Measurements from ENCODE around the gene BEND7.
"Not testable (repeated sequence)": the region's sequence is repeated elsewhere in the genome, so short reads cannot be mapped to it uniquely, and the experiment has no call there.

Gene BEND7, protein sequence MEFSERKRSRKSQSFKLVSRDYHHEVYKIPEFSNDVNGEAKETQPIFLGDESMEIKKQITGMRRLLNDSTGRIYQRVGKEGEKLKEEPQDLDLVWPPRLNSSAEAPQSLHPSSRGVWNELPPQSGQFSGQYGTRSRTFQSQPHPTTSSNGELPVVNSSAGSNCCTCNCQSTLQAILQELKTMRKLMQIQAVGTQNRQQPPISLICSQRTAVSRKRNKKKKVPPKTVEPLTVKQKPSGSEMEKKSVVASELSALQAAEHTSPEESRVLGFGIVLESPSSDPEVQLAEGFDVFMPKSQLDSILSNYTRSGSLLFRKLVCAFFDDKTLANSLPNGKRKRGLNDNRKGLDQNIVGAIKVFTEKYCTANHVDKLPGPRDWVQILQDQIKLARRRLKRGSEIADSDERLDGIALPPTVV

DNA sequence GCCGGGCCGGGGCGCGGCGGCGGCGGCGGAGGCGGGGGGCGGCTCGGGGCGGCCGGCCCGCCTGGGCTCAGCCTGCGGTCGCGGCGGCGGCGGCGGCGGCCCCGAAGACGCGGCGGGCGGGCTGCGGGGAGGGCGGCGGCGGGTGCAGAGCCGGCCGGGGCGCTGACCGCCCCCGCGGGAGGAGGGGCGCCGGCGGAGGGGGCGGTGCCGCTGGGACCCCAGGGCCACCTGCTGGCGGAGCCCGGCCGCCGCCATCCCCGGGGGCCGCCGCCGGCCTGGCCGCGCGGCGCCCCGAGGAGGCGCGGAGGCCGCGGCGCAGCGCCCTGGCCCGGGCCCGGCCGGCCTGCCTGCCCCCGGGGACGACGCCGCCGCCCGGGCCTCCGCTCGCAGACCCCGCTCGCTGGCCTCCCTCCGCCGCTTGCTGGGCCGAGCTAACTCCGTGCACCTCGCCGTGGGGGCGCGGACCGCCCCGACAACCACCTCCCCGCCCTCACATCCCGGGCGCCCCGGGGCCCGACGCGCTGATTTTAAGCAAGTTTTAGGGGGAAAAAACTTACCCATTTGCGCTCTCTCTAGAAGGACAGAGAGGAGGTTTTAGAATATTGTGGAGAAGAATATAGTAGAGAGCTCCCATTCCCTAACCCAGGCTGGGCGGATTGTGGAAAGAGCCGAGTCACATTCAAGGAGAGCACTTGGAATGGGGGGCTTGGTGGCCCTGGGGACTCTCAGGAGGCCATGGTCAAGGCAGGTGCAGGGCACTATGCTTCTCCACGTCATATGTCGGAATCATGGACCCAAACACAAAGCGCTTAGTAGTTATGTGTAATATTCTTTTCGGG, at the start of gene BEND7:
Gene BEND7 (minus strand): TSS at position 140 of the 839 bp plus-strand sequence. CDS start 481 bp downstream, outside the sequence.
- peak; percentile 6 for DNase-seq

DNA sequence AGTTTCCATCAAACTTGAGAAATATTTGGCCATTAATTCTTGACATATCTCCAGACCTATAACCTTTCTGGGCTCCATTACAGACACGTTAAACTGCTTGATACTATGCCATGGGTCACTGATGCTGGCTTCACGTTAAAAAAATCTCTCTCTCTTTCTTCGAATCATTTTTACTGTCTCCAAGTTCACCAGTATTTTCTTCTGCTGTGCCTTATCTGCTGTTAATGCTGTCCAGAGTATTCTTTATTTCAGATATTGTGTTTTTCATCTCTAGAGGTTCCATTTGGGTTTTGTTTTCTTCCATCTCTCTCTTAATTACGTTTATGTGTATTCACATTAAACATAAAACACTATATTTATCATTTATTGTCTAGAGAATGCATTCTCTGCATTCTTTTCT, 45.1 kb upstream of the BEND7 start:
- DNase-seq, result no peak

DNA sequence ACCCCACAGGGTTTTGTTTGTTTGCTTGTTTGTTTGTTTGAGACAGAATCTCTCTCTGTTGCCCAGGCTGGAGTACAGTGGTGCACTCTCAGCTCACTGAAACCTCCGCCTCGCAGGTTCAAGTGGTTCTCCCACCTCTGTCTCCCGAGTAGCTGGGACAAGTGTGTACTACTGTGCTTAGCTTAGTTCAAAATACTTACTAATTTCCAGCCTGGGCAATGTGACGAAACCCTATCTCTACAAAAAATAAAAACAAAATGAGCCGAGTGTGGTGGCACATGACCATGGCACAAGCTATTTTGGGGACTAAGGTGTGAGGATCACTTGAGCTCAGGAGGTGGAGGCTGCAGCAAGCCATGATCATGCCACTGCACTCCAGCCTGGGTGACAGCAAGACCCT, 42.7 kb upstream of the BEND7 start:
- DNase-seq, result no peak

DNA sequence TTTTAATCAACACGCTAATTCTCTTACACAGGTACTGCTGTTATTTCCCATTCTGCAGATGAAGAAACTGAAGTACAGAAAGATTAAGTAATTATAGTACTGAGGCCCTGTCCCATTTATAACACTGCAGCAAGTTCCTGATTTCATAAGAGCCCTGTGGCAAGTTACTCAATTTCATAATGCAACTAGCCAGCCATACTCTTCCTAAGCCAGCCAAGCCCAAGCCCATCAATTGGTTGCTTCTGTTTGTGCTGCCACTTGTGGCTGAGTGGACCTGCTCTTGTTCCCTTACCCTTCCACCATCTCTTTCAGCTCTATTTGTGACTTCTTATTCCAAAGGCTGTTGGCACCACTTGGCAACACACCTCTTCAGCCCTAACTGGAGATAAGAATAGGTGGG, 38.2 kb upstream of the BEND7 start:
- DNase-seq, result no peak

DNA sequence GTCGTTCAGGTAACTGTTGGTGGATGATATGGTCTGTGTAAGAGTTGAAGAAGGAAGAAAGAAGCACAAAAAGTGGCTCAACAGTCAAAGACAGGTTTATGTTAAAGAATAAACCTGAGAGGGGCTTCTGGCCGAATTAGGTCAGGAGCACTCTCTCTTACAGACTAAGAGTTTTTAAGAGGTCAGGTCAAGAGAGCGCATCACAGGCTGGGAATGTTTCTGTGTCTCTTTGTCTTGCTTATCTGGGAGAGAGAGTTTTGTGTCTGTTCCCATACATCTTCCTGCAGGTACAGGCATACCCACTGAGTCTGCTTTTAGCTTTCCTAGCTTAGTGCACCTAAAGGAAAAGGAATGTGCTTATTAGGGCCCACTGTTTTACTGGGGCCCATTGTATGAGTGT, 35.8 kb upstream of the BEND7 start:
- no peak for DNase-seq

DNA sequence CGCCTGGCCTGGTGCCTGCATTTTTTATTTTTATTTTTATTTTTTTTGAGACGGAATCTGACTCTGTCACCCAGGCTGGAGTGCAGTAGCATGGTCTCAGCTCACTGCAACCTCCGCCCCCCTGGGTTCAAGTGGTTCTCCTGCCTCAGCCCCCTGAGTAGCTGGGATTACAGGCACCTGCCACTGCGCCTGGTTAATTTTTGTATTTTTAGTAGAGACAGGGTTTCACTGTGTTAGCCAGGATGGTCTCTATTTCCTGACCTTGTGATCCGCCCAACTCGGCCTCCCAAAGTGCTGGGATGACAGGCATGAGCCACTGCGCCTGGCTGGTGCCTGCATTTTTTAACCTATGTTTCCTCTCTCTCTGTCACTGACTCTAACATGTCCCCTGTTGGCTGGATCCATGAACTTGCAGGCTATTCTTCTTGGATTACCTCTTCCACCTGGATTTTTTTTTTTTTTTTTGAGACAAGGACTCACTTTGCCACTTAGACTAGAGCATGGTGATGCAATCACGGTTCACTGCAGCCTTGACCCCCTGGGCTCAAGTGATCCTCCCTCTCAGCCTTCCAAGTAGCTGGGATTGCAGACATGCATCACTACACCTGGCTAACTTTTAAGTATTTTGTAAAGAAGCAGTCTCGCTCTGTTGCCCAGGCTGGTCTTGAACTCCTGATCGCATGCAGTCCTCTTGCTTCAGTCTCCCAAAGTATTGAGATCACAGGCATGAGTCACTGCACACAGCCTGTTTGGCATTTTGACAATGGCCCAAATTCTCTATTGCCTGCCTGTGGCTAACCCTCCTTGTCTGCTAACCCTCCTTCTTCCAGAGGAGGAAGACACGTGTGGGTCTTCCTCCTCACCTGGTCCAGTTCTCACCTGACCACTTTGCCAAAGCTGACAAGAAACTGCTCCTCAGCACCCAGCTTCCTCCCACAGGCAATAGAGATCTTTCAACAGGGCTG, 34.9 kb upstream of the BEND7 start:
- no peak for DNase-seq

DNA sequence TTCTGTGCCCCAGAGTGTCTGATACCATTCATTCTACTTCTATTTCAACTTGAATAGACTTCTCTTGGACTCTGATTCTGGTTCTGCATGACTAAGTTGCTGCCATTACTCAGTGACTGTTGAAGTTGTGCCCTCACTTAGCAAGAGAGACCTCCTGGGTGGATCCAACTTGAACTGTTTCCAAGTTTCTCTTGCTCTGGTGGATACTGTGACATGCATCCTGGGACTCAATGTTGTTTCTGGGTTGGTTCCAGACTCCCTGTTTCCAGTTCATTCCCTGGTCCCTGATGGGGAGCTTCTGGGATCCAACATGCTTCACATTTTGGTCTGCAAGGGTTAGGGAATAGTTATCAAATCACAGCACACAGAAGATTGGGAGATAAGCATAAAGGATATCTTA, 31.8 kb upstream of the BEND7 start:
- no peak for DNase-seq

DNA sequence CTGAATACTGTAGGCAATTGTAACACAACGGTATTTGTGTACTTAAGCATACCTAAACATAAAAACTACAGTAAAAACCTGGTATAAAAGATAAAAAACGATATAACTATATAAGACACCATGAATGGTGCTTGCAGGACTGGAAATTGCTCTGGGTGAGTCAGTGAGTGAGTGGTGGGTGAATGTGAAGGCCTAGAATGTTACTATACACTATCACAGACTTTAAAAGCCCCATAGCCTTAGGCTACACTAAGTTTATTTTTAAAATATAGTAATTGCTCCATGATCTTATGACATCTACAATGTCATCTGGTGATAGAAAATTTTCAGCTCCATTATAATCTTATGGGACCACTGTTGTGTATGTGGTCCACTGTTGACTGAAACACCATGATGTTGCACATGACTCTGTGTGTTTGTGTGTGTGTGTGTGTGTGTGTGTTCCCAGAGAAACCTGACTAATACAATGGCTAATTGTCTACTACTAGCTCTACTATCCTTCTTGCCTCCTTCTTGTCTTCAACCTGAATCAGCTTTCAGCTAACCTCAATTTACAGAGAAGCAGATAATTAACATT, 30.4 kb upstream of the BEND7 start:
- DNase-seq, result no peak

DNA sequence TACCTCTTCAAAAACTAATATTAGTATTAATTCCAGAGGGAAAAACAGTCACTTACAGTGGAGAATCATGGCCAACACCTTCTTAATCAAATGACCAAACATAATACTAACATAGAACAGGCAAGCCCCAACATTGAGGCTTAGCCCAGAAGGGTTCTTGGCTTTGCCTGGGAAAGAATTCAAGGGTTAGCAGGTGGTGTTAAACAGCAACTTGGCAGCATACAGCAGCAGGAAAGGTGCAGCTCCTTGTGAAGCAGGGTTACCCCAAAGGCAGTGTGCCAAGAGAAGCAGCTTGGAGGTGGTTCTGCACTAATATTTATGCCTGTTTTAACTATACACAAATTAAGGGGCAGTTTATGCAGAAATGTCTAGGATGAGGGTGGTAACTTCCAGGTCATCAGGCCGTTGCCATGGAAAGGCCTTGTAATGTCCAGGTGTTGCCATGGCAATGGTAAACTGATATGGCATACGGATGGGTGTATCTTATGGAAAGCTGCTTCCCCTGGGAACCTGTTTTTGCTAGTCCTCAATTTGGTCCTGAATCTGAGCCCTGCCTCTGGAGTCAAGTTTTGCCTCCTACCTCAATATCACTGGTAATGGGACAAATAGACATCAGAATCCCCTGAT, 27.2 kb upstream of the BEND7 start:
- DNase-seq, result peak; percentile 33

DNA sequence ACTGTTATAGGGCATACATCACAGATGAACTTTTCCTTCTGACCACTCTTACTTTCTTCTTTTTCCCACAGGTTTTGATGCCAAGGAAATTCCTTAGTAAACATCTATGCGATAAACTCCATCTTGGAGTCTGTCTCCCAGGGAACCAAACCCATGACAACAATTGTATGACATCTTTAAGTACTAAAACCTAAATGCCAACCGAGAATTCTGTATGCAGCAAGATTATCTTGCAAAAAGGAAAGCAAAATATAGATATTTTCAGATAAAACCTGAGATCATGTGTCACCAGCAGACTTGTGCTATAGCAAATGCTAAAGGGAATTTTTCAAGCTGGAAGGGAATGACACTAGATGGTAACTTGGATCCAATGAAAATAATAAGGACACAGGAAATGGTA, 22.0 kb upstream of the BEND7 start:
- no peak for DNase-seq

DNA sequence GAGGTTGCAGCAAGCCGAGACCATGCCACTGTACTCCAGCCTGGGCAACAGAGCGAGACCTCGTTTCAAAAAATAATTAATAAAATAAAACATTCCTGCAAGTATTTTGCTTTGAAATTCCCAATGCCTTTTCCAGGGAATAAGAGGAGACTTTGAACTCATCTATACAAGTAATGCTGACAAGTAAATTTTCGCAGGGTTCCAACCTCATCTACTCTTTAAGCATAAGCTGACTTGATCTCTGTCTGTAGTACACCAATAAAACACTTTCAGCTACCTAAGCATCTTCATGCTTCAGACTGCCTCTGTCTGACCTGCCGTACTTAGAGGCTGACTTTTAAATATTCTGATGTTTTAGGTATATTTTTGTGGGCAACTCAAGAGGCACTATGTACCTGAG, 13.7 kb upstream of the BEND7 start:
- DNase-seq, result no peak

DNA sequence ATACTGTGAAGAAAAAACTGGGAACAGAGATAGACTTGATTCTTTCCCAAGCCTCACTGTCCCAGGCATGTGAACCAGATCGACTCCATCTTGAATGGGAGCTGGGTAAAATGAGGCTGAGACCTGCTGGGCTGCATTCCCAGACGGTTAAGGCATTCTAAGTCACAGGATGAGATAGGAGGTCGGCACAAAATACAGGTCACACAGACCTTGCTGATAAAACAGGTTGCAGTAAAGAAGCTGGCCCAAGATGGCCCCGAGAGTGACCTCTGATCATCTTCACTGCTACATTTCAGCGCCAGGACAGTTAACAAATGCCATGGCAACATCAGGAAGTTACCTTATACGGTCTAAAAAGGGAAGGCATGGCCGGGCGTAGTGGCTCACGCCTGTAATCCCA, 9.2 kb upstream of the BEND7 start:
- not testable (repeated sequence) for DNase-seq

DNA sequence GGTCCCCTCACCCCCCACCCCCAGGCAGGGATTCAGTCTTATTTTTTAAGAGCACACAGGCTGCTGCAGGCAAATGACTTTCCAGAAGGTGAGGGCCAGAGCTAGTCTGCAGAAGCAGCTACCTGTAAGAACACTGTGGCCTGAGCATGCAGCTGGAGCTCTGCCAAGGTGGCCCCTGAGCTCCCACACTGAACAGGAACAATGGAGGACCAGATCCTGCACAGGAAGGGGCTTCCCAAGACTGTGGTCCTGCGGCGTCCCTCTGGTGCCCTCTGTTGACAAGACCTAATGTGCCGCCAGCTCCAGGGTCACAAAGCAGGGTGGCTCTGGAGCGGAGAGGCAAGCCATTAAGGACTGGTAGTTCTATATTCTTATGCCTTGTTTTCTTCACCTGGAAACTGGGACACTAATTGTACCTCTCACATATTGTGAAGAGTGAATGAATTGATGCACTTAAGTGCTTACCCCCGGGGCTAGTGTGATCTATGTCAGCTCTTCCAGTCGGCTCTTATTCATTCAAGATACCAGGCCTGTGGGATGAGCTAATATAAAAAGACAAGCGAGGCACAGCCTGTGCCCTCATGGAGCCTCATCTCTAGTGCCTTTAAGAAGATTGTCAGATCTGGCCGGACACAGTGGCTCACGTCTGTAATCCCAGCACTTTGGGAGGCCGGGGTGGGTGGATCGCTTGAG, 8.0 kb upstream of the BEND7 start:
- peak; percentile 14 for DNase-seq

DNA sequence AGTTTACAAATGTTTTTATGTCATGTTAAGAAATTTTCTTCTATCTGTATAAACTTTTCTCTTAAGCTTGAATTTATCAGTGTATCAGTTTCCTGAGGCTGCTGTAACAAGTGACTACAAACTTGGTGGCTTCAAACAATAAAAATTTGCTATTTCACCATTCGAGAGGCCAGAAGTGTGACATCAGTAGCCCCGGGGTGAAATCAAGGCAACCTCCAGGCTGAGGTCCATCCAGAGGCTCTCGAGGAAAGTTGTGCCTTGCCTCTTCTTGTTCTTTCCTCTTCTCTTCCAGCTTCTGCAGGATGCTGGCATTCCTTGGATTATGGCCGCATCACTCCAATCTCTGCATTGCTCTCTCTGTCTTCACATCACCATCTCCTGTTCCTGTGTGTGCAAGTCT, 6.5 kb upstream of the BEND7 start:
- DNase-seq, result no peak

DNA sequence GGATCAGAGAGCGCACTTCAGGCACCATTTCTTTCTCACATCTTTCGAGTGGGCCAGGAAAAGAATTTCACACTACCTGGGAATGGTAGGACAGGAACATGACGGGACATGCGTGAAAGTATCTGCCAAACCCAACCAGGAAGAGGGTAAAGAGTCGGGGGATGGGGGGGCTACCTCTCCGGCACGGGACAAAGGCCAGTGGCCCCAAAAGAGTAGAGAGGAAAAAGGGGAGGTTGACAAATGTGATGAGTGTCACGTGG, 830 bp upstream of the BEND7 start:
- no peak for DNase-seq

DNA sequence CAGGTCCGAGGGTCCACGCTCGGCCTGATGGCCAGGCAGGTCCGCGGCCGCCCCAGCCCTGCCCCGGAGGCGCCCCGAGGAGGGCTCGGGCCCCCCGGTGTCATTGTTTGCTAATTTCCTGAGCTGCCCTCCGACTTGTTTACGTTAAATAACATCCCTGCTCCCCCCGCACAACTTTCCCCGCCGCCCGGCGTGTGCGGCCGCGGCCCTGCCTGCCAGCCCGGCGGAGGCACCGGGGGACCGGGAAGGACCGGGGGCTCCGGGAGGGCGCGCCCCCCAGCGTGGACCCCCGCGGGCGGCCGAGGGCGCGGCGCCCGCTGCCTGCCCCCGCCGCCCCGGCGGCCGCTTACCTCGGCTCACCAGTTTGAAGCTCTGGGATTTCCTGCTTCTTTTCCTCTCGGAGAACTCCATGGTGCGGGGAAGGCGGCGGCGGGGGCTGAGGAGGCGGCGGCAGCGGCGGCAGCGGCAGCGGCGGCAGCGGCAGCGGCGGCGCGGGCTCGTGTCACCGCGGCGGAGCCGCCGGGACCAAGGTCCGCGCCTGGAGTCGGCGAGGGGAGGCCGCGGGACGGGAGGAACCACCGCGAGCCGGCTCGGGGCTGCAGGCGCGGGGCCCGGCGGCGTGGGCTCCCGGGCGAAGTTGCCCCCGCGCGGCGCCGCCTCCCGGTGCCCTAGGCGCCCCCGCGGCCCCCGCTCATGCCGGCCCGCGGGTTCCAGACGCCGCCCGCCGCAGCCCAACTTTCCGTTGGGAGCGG, 515 bp downstream of the BEND7 start:
- DNase-seq, result no peak

DNA sequence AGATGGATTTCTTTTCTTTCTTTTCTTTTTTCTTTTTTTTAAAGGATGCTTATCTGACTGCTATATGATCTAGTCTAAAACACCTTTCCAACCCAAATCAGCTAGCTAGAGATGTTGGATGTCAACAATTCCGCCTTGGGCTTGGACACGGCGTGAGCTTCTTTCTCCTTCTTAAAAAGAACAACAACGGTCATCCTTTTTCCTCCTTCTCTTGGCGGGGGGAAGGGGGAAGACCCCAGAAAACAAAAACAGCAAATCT, 1.0 kb downstream of the BEND7 start:
- no peak for DNase-seq

DNA sequence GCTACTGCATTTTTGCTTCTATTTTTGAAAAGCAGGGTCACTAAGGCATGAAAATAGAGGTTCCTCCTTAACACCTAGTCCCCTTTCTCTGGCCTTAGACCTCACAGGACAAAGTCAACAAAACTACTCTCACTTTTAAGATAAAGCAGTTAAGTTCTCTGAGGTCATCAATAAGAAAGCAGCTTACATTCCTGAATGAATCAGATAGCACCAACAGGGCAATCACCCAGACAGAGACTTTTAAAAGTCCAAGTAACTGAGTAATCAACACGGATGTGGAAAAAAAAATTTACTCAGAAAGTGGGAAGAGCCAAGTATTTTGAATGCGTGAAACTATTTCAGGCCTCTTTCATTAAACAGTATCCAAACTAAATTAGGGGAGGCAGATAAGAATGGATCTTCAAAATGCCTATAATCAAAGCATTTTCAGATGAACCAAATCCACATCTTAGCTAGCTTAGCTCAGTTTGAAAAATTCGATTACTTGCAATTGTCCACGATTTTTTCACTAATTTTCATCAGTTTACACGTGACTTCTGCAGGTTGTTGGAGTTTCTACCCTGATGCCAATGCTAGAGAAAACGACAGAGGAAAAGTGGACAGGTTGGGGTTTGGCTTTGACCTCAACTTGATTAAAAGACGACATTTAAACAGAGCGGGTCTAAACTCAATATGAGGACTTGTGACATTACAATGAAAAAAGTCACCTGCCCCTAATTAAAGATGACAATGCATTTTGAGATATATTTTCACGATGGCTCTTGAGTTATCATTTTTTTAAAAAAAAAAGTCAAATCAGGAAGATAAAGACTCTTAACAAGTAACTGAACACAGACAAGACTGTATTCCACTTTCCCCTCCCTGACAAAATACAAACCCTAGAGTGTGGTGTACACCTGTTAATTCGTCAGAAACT, 1.6 kb downstream of the BEND7 start:
- no peak for DNase-seq

DNA sequence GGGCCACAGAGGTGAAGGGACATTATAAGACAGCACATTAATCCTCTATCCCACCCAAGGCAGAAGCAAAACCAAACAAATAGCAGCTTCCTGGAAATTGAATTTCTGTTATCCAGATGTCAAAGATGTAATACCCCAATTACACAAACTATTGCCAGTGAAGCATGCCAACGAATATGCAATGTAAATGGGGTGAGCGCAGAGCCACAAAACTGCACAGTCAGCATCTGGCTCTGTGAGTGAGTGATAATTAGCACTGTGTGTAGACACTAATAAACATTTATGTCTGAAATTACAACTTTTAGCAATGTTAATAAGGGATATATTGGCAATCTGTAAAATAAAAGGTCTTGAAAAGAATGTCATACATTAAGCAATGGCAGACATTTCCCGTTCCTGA, 3.2 kb downstream of the BEND7 start:
- no peak for DNase-seq

DNA sequence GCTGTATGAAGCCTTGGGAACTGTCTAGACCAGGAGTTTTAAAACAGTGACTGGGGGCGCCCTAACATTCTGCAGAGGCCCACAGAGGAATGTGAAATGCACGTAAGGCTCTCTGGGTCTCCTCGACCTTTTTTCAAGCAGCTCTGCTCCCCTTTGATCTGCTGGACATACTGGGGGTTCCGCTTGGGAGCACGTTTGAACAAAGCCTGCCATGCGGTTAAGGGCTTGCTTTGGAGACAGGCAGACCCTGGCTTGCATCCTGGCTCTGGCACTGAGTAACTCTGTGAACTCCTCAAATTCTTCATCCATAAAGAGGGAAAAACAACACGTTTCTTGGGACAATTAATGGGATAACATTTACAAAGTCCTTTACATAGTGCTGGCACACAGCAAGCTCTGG, 7.8 kb downstream of the BEND7 start:
- DNase-seq, result no peak
